ENCODE measurements around the gene ASCL2. TPM values are rescaled to one million over a fixed set of nuclear protein-coding genes. Genes with fewer than 3 reads are reported as not detected.

Gene ASCL2
- total RNA-seq, 4 donors from 2014 or later: 1.0 to 1.6 (median 1.5) TPM; not detected in 1

- Histone ChIP-seq H3K4me3 (no peak overlapping the region), H3K9me3 (no peaks in the 10 kb centered on the region), H3K27ac (no peak overlapping the region), H3K4me1 (peaks cover 0 to 13% of the 10 kb centered on the region in 2 donors), H3K27me3 (no peaks in the 10 kb centered on the region), H3K36me3 (no peaks in the 10 kb centered on the region)
- no peak for DNase-seq
- intact Hi-C loops (cut with DNase I; ENCODE audit: low total_unique reads): no loop called here
- TF ChIP-seq CTCF (IDR thresholded peaks at IDR 0.05) (no peak), POLR2A (IDR thresholded peaks at IDR 0.05) (no peak)
These were observed 5.0 kb downstream of the ASCL2 start for GRCh38 chr11:2265396-2265795.

- Histone ChIP-seq H3K27me3 (no peaks in the 10 kb centered on the region), H3K36me3 (no peaks in the 10 kb centered on the region), H3K9me3 (no peaks in the 10 kb centered on the region), H3K27ac (no peak overlapping the region), H3K4me1 (peaks cover 0 to 4% of the 10 kb centered on the region in 2 donors), H3K4me3 (no peak overlapping the region)
- TF ChIP-seq POLR2A (IDR thresholded peaks at IDR 0.05) (no peak), CTCF (IDR thresholded peaks at IDR 0.05) (no peak)
- intact Hi-C loops (cut with DNase I; ENCODE audit: low total_unique reads): no loop called here
- no peak for DNase-seq
These were observed 5.9 kb downstream of the ASCL2 start for GRCh38 chr11:2264366-2265053.

- intact Hi-C loops (cut with DNase I; ENCODE audit: low total_unique reads): no loop called here
- Histone ChIP-seq H3K36me3 (no peaks in the 10 kb centered on the region), H3K4me3 (no peak overlapping the region), H3K27ac (no peak overlapping the region), H3K9me3 (no peaks in the 10 kb centered on the region), H3K4me1 (peaks cover 0 to 3% of the 10 kb centered on the region in 2 donors), H3K27me3 (no peaks in the 10 kb centered on the region)
- DNase-seq: no peak
- TF ChIP-seq CTCF (IDR thresholded peaks at IDR 0.05) (no peak), POLR2A (IDR thresholded peaks at IDR 0.05) (no peak)
These were observed 6.5 kb downstream of the ASCL2 start for GRCh38 chr11:2263724-2264360.

GRCh38 chr11:2263071-2263565 is 7.3 kb downstream of the ASCL2 start:
- Histone ChIP-seq H3K27ac (no peak overlapping the region), H3K4me1 (no peaks in the 10 kb centered on the region), H3K27me3 (no peaks in the 10 kb centered on the region), H3K9me3 (no peaks in the 10 kb centered on the region), H3K4me3 (no peak overlapping the region), H3K36me3 (no peaks in the 10 kb centered on the region)
- intact Hi-C loops (cut with DNase I; ENCODE audit: low total_unique reads): no loop called here
- TF ChIP-seq POLR2A (IDR thresholded peaks at IDR 0.05) (no peak), CTCF (IDR thresholded peaks at IDR 0.05) (no peak)
- no peak for DNase-seq

Measured in uterus (tissue), 4 donors.